Lower leg skin (tissue), 4 donors: ENCODE measurements around the gene AVPI1. TPM values are rescaled to one million over a fixed set of nuclear protein-coding genes. Genes with fewer than 3 reads are reported as not detected.

Experiments used
- DNase-seq, 2 donors: peaks; one replicate each; pipeline ENCODE4 v3.0.0-alpha.2; 2019; ENCODE audit warnings: low spot score in 2 of 2
- H3K4me3 ChIP-seq: fragments of 200-600 bp; sonication (generic); 2 replicates; pipeline ENCODE4 v1.5.1; 2017; ENCODE audit warnings: mild to moderate bottlenecking, low read depth; ENCODE audit not compliant: poor library complexity, severe bottlenecking
- POLR2A ChIP-seq, 2 donors: fragments of 450-650 bp; IDR thresholded peaks; one replicate each; pipeline ENCODE4 v1.6.1; 2016 to 2017; ENCODE audit warnings: antibody characterized with exemption in 2 of 2, mild to moderate bottlenecking in 1 of 2, moderate library complexity in 1 of 2
- WGBS, 2 donors: methylation state at CpG; one replicate each; pipeline ENCODE4 v1.1.5; 2018; 5-methylcytosine and 5-hydroxymethylcytosine counted together
- intact Hi-C: fragments of 100-400 bp; cut with DNase I; formaldehyde crosslinking; loops from one replicate; pipeline ENCODE4 v1.15.0; 2023; ENCODE audit warnings: low total_unique reads
- total RNA-seq, 4 donors: library from RNA; depleted of rRNA; stranded (reverse); fragments of >200 nt; gene quantifications; one replicate each; pipeline ENCODE4 v1.1.0, GENCODE V29; 2016
- TF ChIP-seq, protein P1 (sequence below), 3 donors: fragments of 450-650 bp; IDR thresholded peaks; one replicate each; pipeline ENCODE4 v1.5.1; 2016; ENCODE audit warnings: antibody characterized with exemption in 3 of 3, mild to moderate bottlenecking in 3 of 3, moderate library complexity in 2 of 3

Gene AVPI1, protein sequence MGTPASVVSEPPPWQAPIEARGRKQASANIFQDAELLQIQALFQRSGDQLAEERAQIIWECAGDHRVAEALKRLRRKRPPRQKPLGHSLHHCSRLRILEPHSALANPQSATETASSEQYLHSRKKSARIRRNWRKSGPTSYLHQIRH
- total RNA-seq, result 100 to 1,000 TPM; 133 to 169 (median 145) TPM

DNA sequence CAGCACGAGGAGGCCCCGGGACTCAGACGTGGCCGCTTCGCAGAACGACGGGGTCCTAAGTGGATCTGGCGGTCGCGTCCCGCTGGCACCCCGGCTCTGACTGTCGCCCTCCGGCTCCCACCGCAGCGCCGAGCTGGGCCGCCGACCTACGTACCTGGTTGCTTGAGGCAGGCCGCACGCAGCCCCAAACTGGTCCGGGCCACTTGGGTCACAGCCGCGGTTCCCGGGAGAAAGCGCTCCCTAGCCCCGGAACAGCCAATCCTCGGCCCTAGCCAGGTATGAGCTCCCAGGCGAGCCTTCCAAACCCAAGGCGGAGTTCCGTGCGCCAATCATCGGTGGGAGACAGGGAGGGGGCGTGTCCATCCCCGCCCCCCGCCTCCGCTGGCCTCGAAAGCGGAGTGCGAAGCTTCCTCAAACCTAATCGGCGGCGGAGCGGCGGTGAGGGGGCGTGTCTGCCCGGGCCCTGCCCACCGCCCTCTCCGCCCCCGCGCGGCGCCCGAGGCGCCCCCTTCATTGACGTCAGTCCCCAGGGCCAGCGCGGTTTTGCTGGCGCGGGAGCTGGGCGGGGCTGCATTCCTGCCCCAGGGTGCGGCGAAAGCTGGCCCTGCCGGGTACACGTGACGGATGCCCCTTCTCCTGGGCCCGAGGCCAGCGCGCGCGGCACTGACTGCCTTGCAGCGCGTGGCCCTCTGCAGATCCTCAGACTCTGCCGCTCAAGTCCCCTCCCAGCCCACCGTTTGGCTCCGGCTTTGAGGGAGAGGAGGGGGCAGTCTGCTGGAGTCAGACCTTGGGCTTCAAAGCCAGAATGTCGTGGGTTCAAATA lies at the start of gene AVPI1:
Gene AVPI1 (minus strand): TSS at position 280 of the 823 bp plus-strand sequence. CDS start 7,336 bp downstream, outside the sequence.
- TF ChIP-seq, protein P1, sequence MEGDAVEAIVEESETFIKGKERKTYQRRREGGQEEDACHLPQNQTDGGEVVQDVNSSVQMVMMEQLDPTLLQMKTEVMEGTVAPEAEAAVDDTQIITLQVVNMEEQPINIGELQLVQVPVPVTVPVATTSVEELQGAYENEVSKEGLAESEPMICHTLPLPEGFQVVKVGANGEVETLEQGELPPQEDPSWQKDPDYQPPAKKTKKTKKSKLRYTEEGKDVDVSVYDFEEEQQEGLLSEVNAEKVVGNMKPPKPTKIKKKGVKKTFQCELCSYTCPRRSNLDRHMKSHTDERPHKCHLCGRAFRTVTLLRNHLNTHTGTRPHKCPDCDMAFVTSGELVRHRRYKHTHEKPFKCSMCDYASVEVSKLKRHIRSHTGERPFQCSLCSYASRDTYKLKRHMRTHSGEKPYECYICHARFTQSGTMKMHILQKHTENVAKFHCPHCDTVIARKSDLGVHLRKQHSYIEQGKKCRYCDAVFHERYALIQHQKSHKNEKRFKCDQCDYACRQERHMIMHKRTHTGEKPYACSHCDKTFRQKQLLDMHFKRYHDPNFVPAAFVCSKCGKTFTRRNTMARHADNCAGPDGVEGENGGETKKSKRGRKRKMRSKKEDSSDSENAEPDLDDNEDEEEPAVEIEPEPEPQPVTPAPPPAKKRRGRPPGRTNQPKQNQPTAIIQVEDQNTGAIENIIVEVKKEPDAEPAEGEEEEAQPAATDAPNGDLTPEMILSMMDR (IDR thresholded peaks at IDR 0.05), result no peak
- peak in 1 of 2 donors; percentile 84 for TF ChIP-seq POLR2A (IDR thresholded peaks at IDR 0.05)
- H3K4me3 ChIP-seq, result peak within 1 kb of the TSS; percentile 46
- 0 to 1% methylated on average over 33 to 45 of the region's 78 CpGs for WGBS, 2 donors
- intact Hi-C loops, result no loop called here
- DNase-seq, result peak; percentile 98 to 100

DNA sequence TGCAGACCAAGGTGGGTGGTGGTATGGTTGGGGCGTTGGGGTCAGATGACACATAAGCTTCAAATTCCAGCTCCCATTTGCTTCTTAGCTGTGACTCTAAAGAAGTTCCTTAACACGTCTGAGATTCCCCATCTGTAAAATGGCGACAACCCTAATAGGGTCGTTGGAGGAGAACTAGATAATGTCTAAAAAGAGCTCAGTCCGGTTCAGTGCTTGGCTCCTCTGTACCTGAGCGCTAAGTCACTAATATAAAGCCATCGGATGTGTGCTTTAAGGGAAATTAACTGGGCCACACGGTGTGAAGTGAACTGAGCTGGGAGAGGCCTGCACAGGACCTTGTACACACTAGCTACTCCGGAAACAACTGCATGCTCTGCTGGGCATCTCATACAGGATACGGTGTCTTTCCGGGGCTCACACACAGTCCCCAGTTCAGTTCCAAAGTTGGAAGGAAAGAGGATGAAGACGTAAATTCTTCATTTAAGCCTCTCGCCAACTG lies 49.4 kb upstream of the AVPI1 start:
- peak overlapping the region; percentile 91 for H3K4me3 ChIP-seq
- intact Hi-C loops, result no loop called here
- WGBS, 2 donors, result 65 to 66% methylated on average over 13 of the region's 13 CpGs
- no peak for TF ChIP-seq POLR2A (IDR thresholded peaks at IDR 0.05)
- TF ChIP-seq, protein P1 (IDR thresholded peaks at IDR 0.05), result no peak
- no peak for DNase-seq

DNA sequence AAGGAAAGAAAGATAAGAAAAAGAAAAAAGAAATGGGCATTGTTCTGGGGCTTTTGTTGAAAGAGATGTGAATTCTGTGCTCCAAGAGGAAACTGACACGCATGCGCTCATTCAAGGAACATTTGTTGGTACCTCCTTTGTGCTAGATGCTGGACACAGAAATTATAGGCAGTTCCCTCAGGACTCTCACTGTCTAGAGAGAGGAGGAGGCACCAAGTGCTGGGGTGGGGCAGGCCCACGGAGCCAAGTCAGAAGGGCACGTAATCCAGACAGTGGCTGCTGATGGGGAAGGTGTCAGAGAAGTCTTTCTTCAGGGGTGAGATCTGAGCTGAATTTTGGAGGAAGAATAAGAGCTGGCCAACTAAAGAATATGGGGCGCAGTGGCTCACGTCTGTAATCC lies 47.0 kb upstream of the AVPI1 start:
- 71 to 85% methylated on average over 6 of the region's 6 CpGs for WGBS, 2 donors
- TF ChIP-seq POLR2A (IDR thresholded peaks at IDR 0.05), result no peak
- TF ChIP-seq, protein P1 (IDR thresholded peaks at IDR 0.05), result no peak
- intact Hi-C loops, result no loop called here
- no peak for DNase-seq
- no peak overlapping the region for H3K4me3 ChIP-seq

DNA sequence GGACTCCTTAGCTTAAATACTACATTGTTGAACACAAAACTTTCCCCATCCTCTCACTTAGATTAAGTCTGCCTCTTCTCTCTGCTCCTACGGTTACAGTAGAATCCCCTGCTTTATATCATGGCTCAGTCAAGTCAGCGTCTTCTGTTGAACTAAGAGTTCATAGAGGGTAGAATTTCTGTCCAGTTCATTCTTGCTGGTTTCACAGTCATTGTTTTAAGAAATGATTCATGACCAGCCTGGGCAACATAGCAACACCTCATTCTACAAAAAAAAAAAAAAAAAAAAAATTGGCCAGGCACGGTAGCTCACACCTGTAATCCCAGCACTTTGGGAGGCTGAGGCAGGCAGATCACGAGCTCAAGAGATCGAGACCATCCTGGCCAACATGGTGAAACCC lies 46.2 kb upstream of the AVPI1 start:
- whole genome bisulfite sequencing, 2 donors, result 91% methylated on average over 5 of the region's 5 CpGs
- DNase-seq, result no peak

DNA sequence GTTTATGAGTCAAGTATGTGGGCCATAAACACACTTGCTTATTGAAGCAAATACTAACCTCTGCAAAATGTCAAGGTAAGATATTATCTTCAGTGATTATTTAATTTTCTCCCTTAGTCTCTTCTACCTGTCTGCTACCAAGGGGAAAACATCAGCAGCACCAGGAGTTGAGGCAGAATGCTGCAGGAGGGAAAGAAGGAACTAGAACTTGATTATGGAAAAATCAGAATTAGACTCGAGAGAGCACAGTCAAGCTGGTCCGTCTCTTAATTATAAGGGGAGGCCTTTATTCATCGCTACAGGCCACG lies 45.0 kb upstream of the AVPI1 start:
- no peak for TF ChIP-seq POLR2A (IDR thresholded peaks at IDR 0.05)
- TF ChIP-seq, protein P1 (IDR thresholded peaks at IDR 0.05), result no peak
- intact Hi-C loops, result no loop called here
- 75 to 81% methylated on average over 4 of the region's 4 CpGs for WGBS, 2 donors
- no peak overlapping the region for H3K4me3 ChIP-seq
- no peak for DNase-seq

More for the DNA sequence above, 46.2 kb upstream of the AVPI1 start:
- intact Hi-C loops, result no loop called here
- H3K4me3 ChIP-seq, result no peak overlapping the region
- no peak for TF ChIP-seq POLR2A (IDR thresholded peaks at IDR 0.05)
- TF ChIP-seq, protein P1 (IDR thresholded peaks at IDR 0.05), result no peak
